ENCODE results near the gene SORCS2.

The SORCS2 gene

GRCh38 chr4:7411491-7411890 lies 219.2 kb downstream of the SORCS2 start:
- no peaks in the 10 kb centered on the region for H3K9me3 ChIP-seq (ENCODE audit: control insufficient read depth, insufficient read depth, low read length)
- no peaks in the 10 kb centered on the region for H3K36me3 ChIP-seq (ENCODE audit: control insufficient read depth, low read length)
- H3K27ac ChIP-seq (ENCODE audit: low read depth, low read length), result no peak overlapping the region
- TF ChIP-seq, protein P1, sequence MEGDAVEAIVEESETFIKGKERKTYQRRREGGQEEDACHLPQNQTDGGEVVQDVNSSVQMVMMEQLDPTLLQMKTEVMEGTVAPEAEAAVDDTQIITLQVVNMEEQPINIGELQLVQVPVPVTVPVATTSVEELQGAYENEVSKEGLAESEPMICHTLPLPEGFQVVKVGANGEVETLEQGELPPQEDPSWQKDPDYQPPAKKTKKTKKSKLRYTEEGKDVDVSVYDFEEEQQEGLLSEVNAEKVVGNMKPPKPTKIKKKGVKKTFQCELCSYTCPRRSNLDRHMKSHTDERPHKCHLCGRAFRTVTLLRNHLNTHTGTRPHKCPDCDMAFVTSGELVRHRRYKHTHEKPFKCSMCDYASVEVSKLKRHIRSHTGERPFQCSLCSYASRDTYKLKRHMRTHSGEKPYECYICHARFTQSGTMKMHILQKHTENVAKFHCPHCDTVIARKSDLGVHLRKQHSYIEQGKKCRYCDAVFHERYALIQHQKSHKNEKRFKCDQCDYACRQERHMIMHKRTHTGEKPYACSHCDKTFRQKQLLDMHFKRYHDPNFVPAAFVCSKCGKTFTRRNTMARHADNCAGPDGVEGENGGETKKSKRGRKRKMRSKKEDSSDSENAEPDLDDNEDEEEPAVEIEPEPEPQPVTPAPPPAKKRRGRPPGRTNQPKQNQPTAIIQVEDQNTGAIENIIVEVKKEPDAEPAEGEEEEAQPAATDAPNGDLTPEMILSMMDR (IDR thresholded peaks at IDR 0.05; ENCODE audit: low read depth, low read length, poor library complexity, severe bottlenecking), result no peak
- TF ChIP-seq EZH2phosphoT487 (IDR thresholded peaks at IDR 0.05; ENCODE audit: borderline replicate concordance, low read length), result no peak
- H4K20me1 ChIP-seq (ENCODE audit: control insufficient read depth, insufficient read depth, low read depth, low read length), result no peaks in the 10 kb centered on the region
- H3K79me2 ChIP-seq (ENCODE audit: control insufficient read depth, low read length), result no peaks in the 10 kb centered on the region
- H3F3A ChIP-seq (ENCODE audit: control insufficient read depth, insufficient read depth), result no peaks in the 10 kb centered on the region
- no peaks in the 10 kb centered on the region for H3K27me3 ChIP-seq (ENCODE audit: control insufficient read depth, low read length)
- H3K4me3 ChIP-seq (ENCODE audit: low read length), result no peak overlapping the region
- H3K4me2 ChIP-seq (ENCODE audit: low read length), result no peak overlapping the region
- H3K9me2 ChIP-seq (replicated peaks; ENCODE audit: control insufficient read depth, low read length), result no peaks in the 10 kb centered on the region
- H3K4me1 ChIP-seq (ENCODE audit: control insufficient read depth, low read length), result no peaks in the 10 kb centered on the region

DNA sequence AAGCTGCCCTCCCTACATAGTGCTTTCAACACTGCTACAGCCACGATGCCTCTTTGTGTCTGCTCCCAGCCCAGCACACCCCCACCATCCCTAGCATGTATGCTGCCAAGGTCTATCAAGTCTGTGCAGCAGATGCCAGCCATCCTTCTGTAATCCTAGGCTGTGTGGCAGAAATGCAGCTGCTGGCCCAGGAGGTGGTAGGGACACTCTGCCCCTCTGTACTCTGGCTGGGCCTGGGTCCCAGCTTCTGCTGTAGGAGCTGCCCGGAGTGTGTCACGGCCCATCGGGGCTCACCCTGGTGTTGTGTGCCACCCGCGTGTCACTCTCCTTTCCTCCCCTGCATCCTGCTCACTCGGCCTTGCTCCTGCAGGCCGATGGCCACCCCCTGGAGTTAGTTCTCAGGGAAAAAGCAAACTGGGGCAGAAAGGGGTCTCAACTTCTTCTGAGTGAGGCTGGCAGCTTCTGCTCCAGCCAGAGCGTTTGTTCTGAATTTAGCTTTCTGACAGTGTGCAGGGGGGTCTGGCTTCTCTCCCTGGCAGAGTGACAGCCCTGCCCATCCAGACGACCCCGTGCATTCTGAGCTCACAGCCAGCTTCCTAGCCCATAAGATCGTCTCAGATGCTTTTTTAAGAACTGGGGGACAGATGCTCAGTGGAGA lies 219.7 kb downstream of the SORCS2 start:
- H4K20me1 ChIP-seq (ENCODE audit: control insufficient read depth, insufficient read depth, low read depth, low read length), result no peaks in the 10 kb centered on the region
- H3K27ac ChIP-seq (ENCODE audit: low read depth, low read length), result no peak overlapping the region
- H3K4me2 ChIP-seq (ENCODE audit: low read length), result no peak overlapping the region
- no peaks in the 10 kb centered on the region for H3K27me3 ChIP-seq (ENCODE audit: control insufficient read depth, low read length)
- H3K9me3 ChIP-seq (ENCODE audit: control insufficient read depth, insufficient read depth, low read length), result no peaks in the 10 kb centered on the region
- H3K4me1 ChIP-seq (ENCODE audit: control insufficient read depth, low read length), result no peaks in the 10 kb centered on the region
- no peak overlapping the region for H3K4me3 ChIP-seq (ENCODE audit: low read length)
- H3F3A ChIP-seq (ENCODE audit: control insufficient read depth, insufficient read depth), result no peaks in the 10 kb centered on the region
- no peak for TF ChIP-seq EZH2phosphoT487 (IDR thresholded peaks at IDR 0.05; ENCODE audit: borderline replicate concordance, low read length)
- TF ChIP-seq, protein P1 (IDR thresholded peaks at IDR 0.05; ENCODE audit: low read depth, low read length, poor library complexity, severe bottlenecking), result no peak
- no peaks in the 10 kb centered on the region for H3K79me2 ChIP-seq (ENCODE audit: control insufficient read depth, low read length)
- no peaks in the 10 kb centered on the region for H3K9me2 ChIP-seq (replicated peaks; ENCODE audit: control insufficient read depth, low read length)
- H3K36me3 ChIP-seq (ENCODE audit: control insufficient read depth, low read length), result no peaks in the 10 kb centered on the region

DNA sequence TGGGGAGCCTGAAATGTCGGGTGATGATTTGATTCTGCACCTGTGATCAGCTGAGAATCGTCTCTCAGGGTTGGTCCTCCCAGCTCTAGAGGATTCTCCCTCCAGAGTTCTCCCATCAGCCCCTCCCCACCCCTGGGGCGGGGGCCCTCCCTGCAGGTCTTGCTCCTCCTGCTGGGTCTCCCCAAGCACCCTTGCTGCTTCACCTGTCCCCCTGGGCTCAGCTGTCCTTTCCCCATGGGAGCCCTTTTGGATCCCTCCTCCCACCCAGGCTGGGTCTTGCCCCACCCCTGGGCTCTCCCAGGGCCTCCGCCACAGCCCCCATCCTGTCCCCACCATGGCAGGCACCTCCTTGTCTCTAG lies 220.2 kb downstream of the SORCS2 start:
- no peaks in the 10 kb centered on the region for H3K9me2 ChIP-seq (replicated peaks; ENCODE audit: control insufficient read depth, low read length)
- H3K27ac ChIP-seq (ENCODE audit: low read depth, low read length), result no peak overlapping the region
- no peaks in the 10 kb centered on the region for H3F3A ChIP-seq (ENCODE audit: control insufficient read depth, insufficient read depth)
- no peaks in the 10 kb centered on the region for H3K9me3 ChIP-seq (ENCODE audit: control insufficient read depth, insufficient read depth, low read length)
- no peaks in the 10 kb centered on the region for H3K79me2 ChIP-seq (ENCODE audit: control insufficient read depth, low read length)
- TF ChIP-seq, protein P1 (IDR thresholded peaks at IDR 0.05; ENCODE audit: low read depth, low read length, poor library complexity, severe bottlenecking), result no peak
- TF ChIP-seq EZH2phosphoT487 (IDR thresholded peaks at IDR 0.05; ENCODE audit: borderline replicate concordance, low read length), result no peak
- no peaks in the 10 kb centered on the region for H4K20me1 ChIP-seq (ENCODE audit: control insufficient read depth, insufficient read depth, low read depth, low read length)
- no peaks in the 10 kb centered on the region for H3K27me3 ChIP-seq (ENCODE audit: control insufficient read depth, low read length)
- no peak overlapping the region for H3K4me3 ChIP-seq (ENCODE audit: low read length)
- no peak overlapping the region for H3K4me2 ChIP-seq (ENCODE audit: low read length)
- H3K4me1 ChIP-seq (ENCODE audit: control insufficient read depth, low read length), result no peaks in the 10 kb centered on the region
- no peaks in the 10 kb centered on the region for H3K36me3 ChIP-seq (ENCODE audit: control insufficient read depth, low read length)

All from DOHH2 (cell line).